ENCODE data around the gene TXNRD3.

TXNRD3 gene

GRCh38 chr3:126679831-126680666 lies 25.1 kb upstream of the TXNRD3 start:
- ChIA-PET CTCF (interaction anchor here (0.7 to 2.6 kb wide), 17 partner anchors 9 to 868 kb away, joined by 3 to 12 read pairs (median 4); partner anchors contain the start of gene CHCHD6), POLR2A (no interaction called here)
- no peaks in the 10 kb centered on the region for H3K9me3 ChIP-seq (ENCODE audit: control extremely low read depth in 1 of 5, control insufficient read depth in 4 of 5, insufficient read depth in 2 of 5, low read depth in 1 of 5, low read length in 4 of 5)
- no peak for DNase-seq
- no peak overlapping the region for H3K4me3 ChIP-seq (ENCODE audit: control insufficient read depth in 1 of 7, extremely low read depth in 1 of 7, insufficient read depth in 4 of 7, low read depth in 2 of 7, low read length in 6 of 7)
- no peaks in the 10 kb centered on the region for H3K36me3 ChIP-seq (ENCODE audit: control insufficient read depth in 4 of 4, insufficient read depth in 4 of 4, low read length in 3 of 4)
- WGBS (ENCODE audit: insufficient coverage) = 89% methylated on average over 4 of the region's 11 CpGs
- H3K27me3 ChIP-seq (replicated peaks in 2 of 5; ENCODE audit: control insufficient read depth in 4 of 5, insufficient read depth in 5 of 5, low read length in 4 of 5) = no peaks in the 10 kb centered on the region
- no peak overlapping the region for H3K27ac ChIP-seq (ENCODE audit: insufficient read depth in 1 of 2, low read depth in 1 of 2, low read length in 2 of 2, poor library complexity in 1 of 2, severe bottlenecking in 2 of 2)
- H3K4me1 ChIP-seq (ENCODE audit: control extremely low read depth in 1 of 4, control insufficient read depth in 4 of 4, insufficient read depth in 4 of 4, low read length in 3 of 4) = peaks cover 0 to 51% (median 40%) of the 10 kb centered on the region in 4 experiments

GRCh38 chr3:126679318-126679751 lies 24.4 kb upstream of the TXNRD3 start:
- ChIA-PET POLR2A (no interaction called here), CTCF (interaction anchor here (0.7 to 2.6 kb wide), 22 partner anchors 8 to 869 kb away, joined by 3 to 12 read pairs (median 4); partner anchors contain the start of gene CHCHD6)
- DNase-seq = peak; percentile 65 to 80 (median 80)
- Histone ChIP-seq H3K4me3 (ENCODE audit: control insufficient read depth in 1 of 7, extremely low read depth in 1 of 7, insufficient read depth in 4 of 7, low read depth in 2 of 7, low read length in 6 of 7) (peak overlapping the region in 3 of 7 experiments; percentile 16 to 58 (median 23)), H3K27ac (ENCODE audit: insufficient read depth in 1 of 2, low read depth in 1 of 2, low read length in 2 of 2, poor library complexity in 1 of 2, severe bottlenecking in 2 of 2) (no peak overlapping the region), H3K4me1 (ENCODE audit: control extremely low read depth in 1 of 4, control insufficient read depth in 4 of 4, insufficient read depth in 4 of 4, low read length in 3 of 4) (peaks cover 0 to 44% (median 33%) of the 10 kb centered on the region in 4 experiments), H3K27me3 (replicated peaks in 2 of 5; ENCODE audit: control insufficient read depth in 4 of 5, insufficient read depth in 5 of 5, low read length in 4 of 5) (no peaks in the 10 kb centered on the region), H3K36me3 (ENCODE audit: control insufficient read depth in 4 of 4, insufficient read depth in 4 of 4, low read length in 3 of 4) (no peaks in the 10 kb centered on the region), H3K9me3 (ENCODE audit: control extremely low read depth in 1 of 5, control insufficient read depth in 4 of 5, insufficient read depth in 2 of 5, low read depth in 1 of 5, low read length in 4 of 5) (no peaks in the 10 kb centered on the region)
- WGBS (ENCODE audit: insufficient coverage) = under 1% methylated on average over 13 of the region's 20 CpGs

- peak; percentile 49 to 82 (median 71) for DNase-seq
- 35% methylated on average over 30 of the region's 30 CpGs for WGBS (ENCODE audit: insufficient coverage)
- CTCF ChIA-PET = interaction anchor here (0.7 to 2.6 kb wide), 16 partner anchors 8 to 869 kb away, joined by 3 to 12 read pairs (median 4); no protein-coding TSS in a partner anchor
- H3K36me3 ChIP-seq (ENCODE audit: control insufficient read depth in 4 of 4, insufficient read depth in 4 of 4, low read length in 3 of 4) = no peaks in the 10 kb centered on the region
- H3K4me1 ChIP-seq (ENCODE audit: control extremely low read depth in 1 of 4, control insufficient read depth in 4 of 4, insufficient read depth in 4 of 4, low read length in 3 of 4) = peaks cover 0 to 39% (median 29%) of the 10 kb centered on the region in 4 experiments
- no peak overlapping the region for H3K27ac ChIP-seq (ENCODE audit: insufficient read depth in 1 of 2, low read depth in 1 of 2, low read length in 2 of 2, poor library complexity in 1 of 2, severe bottlenecking in 2 of 2)
- peaks cover 0 to 3% (median 2%) of the 10 kb centered on the region in 5 experiments for H3K9me3 ChIP-seq (ENCODE audit: control extremely low read depth in 1 of 5, control insufficient read depth in 4 of 5, insufficient read depth in 2 of 5, low read depth in 1 of 5, low read length in 4 of 5)
- peak overlapping the region in 3 of 7 experiments; percentile 16 to 58 (median 23) for H3K4me3 ChIP-seq (ENCODE audit: control insufficient read depth in 1 of 7, extremely low read depth in 1 of 7, insufficient read depth in 4 of 7, low read depth in 2 of 7, low read length in 6 of 7)
- POLR2A ChIA-PET = no interaction called here
- no peaks in the 10 kb centered on the region for H3K27me3 ChIP-seq (replicated peaks in 2 of 5; ENCODE audit: control insufficient read depth in 4 of 5, insufficient read depth in 5 of 5, low read length in 4 of 5)
Observed at GRCh38 chr3:126678693-126679317, 23.9 kb upstream of the TXNRD3 start.

GRCh38 chr3:126677862-126678503 lies 23.1 kb upstream of the TXNRD3 start:
- no peak overlapping the region for H3K27ac ChIP-seq (ENCODE audit: insufficient read depth in 1 of 2, low read depth in 1 of 2, low read length in 2 of 2, poor library complexity in 1 of 2, severe bottlenecking in 2 of 2)
- no peak overlapping the region for H3K4me3 ChIP-seq (ENCODE audit: control insufficient read depth in 1 of 7, extremely low read depth in 1 of 7, insufficient read depth in 4 of 7, low read depth in 2 of 7, low read length in 6 of 7)
- 95% methylated on average over 13 of the region's 13 CpGs for WGBS (ENCODE audit: insufficient coverage)
- no peak for DNase-seq
- H3K9me3 ChIP-seq (ENCODE audit: control extremely low read depth in 1 of 5, control insufficient read depth in 4 of 5, insufficient read depth in 2 of 5, low read depth in 1 of 5, low read length in 4 of 5) = peaks cover 0 to 9% (median 8%) of the 10 kb centered on the region in 5 experiments
- no peaks in the 10 kb centered on the region for H3K27me3 ChIP-seq (replicated peaks in 2 of 5; ENCODE audit: control insufficient read depth in 4 of 5, insufficient read depth in 5 of 5, low read length in 4 of 5)
- peaks cover 0 to 34% (median 24%) of the 10 kb centered on the region in 4 experiments for H3K4me1 ChIP-seq (ENCODE audit: control extremely low read depth in 1 of 4, control insufficient read depth in 4 of 4, insufficient read depth in 4 of 4, low read length in 3 of 4)
- no peaks in the 10 kb centered on the region for H3K36me3 ChIP-seq (ENCODE audit: control insufficient read depth in 4 of 4, insufficient read depth in 4 of 4, low read length in 3 of 4)
- CTCF ChIA-PET = interaction anchor here (0.7 to 2.6 kb wide), 7 partner anchors 9 to 870 kb away, joined by 3 to 12 read pairs (median 4); no protein-coding TSS in a partner anchor
- POLR2A ChIA-PET = no interaction called here

GRCh38 chr3:126676919-126677705 lies 22.2 kb upstream of the TXNRD3 start:
- Histone ChIP-seq H3K9me3 (ENCODE audit: control extremely low read depth in 1 of 5, control insufficient read depth in 4 of 5, insufficient read depth in 2 of 5, low read depth in 1 of 5, low read length in 4 of 5) (peaks cover 0 to 11% (median 8%) of the 10 kb centered on the region in 5 experiments), H3K27ac (ENCODE audit: insufficient read depth in 1 of 2, low read depth in 1 of 2, low read length in 2 of 2, poor library complexity in 1 of 2, severe bottlenecking in 2 of 2) (no peak overlapping the region), H3K27me3 (replicated peaks in 2 of 5; ENCODE audit: control insufficient read depth in 4 of 5, insufficient read depth in 5 of 5, low read length in 4 of 5) (no peaks in the 10 kb centered on the region), H3K36me3 (ENCODE audit: control insufficient read depth in 4 of 4, insufficient read depth in 4 of 4, low read length in 3 of 4) (no peaks in the 10 kb centered on the region), H3K4me3 (ENCODE audit: control insufficient read depth in 1 of 7, extremely low read depth in 1 of 7, insufficient read depth in 4 of 7, low read depth in 2 of 7, low read length in 6 of 7) (no peak overlapping the region), H3K4me1 (ENCODE audit: control extremely low read depth in 1 of 4, control insufficient read depth in 4 of 4, insufficient read depth in 4 of 4, low read length in 3 of 4) (peaks cover 0 to 32% (median 21%) of the 10 kb centered on the region in 4 experiments)
- ChIA-PET POLR2A (no interaction called here), CTCF (interaction anchor here (0.6 to 1.2 kb wide), 4 partner anchors 8 to 158 kb away, joined by 3 read pairs; partner anchors contain the start of gene CHST13)
- DNase-seq = peak in 2 of 3 donors; percentile 70 to 75
- 79% methylated on average over 4 of the region's 7 CpGs for WGBS (ENCODE audit: insufficient coverage)

GRCh38 chr3:126672741-126673140 lies 17.8 kb upstream of the TXNRD3 start:
- Histone ChIP-seq H3K27ac (ENCODE audit: insufficient read depth in 1 of 2, low read depth in 1 of 2, low read length in 2 of 2, poor library complexity in 1 of 2, severe bottlenecking in 2 of 2) (no peak overlapping the region), H3K36me3 (ENCODE audit: control insufficient read depth in 4 of 4, insufficient read depth in 4 of 4, low read length in 3 of 4) (no peaks in the 10 kb centered on the region), H3K9me3 (ENCODE audit: control extremely low read depth in 1 of 5, control insufficient read depth in 4 of 5, insufficient read depth in 2 of 5, low read depth in 1 of 5, low read length in 4 of 5) (peaks cover 0 to 11% (median 8%) of the 10 kb centered on the region in 5 experiments), H3K27me3 (replicated peaks in 2 of 5; ENCODE audit: control insufficient read depth in 4 of 5, insufficient read depth in 5 of 5, low read length in 4 of 5) (no peaks in the 10 kb centered on the region), H3K4me1 (ENCODE audit: control extremely low read depth in 1 of 4, control insufficient read depth in 4 of 4, insufficient read depth in 4 of 4, low read length in 3 of 4) (peaks cover 0 to 4% (median 0%) of the 10 kb centered on the region in 4 experiments), H3K4me3 (ENCODE audit: control insufficient read depth in 1 of 7, extremely low read depth in 1 of 7, insufficient read depth in 4 of 7, low read depth in 2 of 7, low read length in 6 of 7) (no peak overlapping the region)
- ChIA-PET CTCF (no interaction called here), POLR2A (no interaction called here)
- WGBS (ENCODE audit: insufficient coverage) = 100% methylated on average over 6 of the region's 6 CpGs
- DNase-seq = no peak

All from common myeloid progenitor, CD34-positive (primary cell).